ENCODE data around the gene SLC44A3. TPM values are rescaled to one million over a fixed set of nuclear protein-coding genes. Genes with fewer than 3 reads are reported as not detected.

The SLC44A3 gene
- total and polyA plus RNA-seq, 2 of the 8 experiments (the other 6 are each of a cell fraction or from before 2014, with no cell fraction given): 4.2 to 5.0 TPM

DNA sequence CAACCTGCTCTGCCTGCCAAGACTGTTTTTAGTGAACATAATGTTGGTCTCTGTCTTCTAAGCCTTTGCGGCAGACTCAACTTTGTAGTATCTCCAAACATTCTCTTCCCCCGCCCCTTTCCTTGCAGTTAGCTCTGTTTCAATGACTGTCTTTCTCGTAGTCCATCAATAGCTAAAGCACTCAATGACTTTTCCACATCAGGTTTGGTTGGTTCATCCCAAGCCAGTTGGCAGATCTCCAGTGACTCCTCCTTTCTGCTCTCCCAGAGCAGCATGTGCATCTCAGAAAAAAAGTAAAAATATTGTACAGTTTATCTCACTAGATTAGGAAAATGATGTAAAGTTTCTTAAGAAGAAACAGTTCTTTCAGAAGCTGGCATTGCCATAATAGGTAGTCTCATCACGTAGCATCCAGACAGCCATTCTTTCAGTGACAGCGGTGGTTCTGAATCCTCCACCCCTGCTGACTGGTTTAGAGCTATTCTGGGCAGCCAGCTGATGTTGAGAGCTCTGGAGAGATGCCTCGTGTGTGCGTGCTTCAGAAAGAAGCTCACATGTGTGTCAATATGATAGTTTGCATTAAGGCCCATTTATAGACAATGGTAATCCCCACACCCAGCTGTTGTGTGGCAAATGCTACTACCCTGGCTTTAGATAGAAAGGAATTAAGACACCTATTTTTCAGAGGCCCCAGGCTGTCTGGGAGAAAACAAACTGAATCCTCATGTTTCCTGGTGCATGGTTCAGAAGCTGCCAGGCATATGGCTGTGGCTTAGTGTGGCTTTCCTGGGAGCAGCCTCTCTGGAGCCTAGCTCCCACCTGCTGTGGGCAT, 53.6 kb downstream of the SLC44A3 start:
- Histone ChIP-seq H4K5ac (ENCODE audit: insufficient read length, low read depth, low read length) (no peak overlapping the region), H2BK120ac (replicated peaks; ENCODE audit: low read depth, low read length) (no peak overlapping the region), H3K27ac (ENCODE audit: low read depth, low read length) (no peak overlapping the region), H3K9ac (replicated peaks in 1 of 4; ENCODE audit: extremely low read depth in 1 of 4, low read depth in 3 of 4, low read length in 3 of 4) (no peak overlapping the region), H3K4me2 (ENCODE audit: insufficient read depth in 1 of 2, low read depth in 2 of 2, low read length in 2 of 2) (no peak overlapping the region), H3K14ac (ENCODE audit: insufficient read length) (no peak overlapping the region), H2BK15ac (ENCODE audit: low read length) (no peak overlapping the region), H3K4ac (replicated peaks; ENCODE audit: insufficient read length, low read depth, low read length) (no peak overlapping the region), H3K23me2 (ENCODE audit: low read depth, low read length) (no peaks in the 10 kb centered on the region), H2AFZ (ENCODE audit: low read length) (no peak overlapping the region), H3K18ac (ENCODE audit: extremely low read depth, low read length) (no peak overlapping the region), H3K4me3 (ENCODE audit: extremely low read depth in 1 of 4, insufficient read depth in 2 of 4, low read depth in 3 of 4, low read length in 4 of 4) (no peak overlapping the region), H3K56ac (replicated peaks; ENCODE audit: insufficient read length, low read depth, low read length) (no peak overlapping the region), H3K23ac (ENCODE audit: insufficient read length) (no peak overlapping the region), H4K91ac (replicated peaks; ENCODE audit: insufficient read length, low read length) (no peak overlapping the region), H3K79me1 (ENCODE audit: low read depth, low read length) (no peaks in the 10 kb centered on the region), H4K8ac (ENCODE audit: extremely low read depth, insufficient read depth, low read length) (no peak overlapping the region), H3K36me3 (ENCODE audit: control insufficient read depth in 2 of 4, insufficient read depth in 4 of 4, low read length in 3 of 4) (no peaks in the 10 kb centered on the region), H3K27me3 (replicated peaks in 1 of 4; ENCODE audit: control insufficient read depth in 3 of 4, extremely low read depth in 1 of 4, insufficient read depth in 3 of 4, low read length in 3 of 4) (no peaks in the 10 kb centered on the region), H2AK5ac (ENCODE audit: low read depth, low read length) (no peak overlapping the region), H4K20me1 (replicated peaks in 1 of 2; ENCODE audit: control insufficient read depth in 1 of 2, insufficient read depth in 2 of 2, low read length in 2 of 2) (no peaks in the 10 kb centered on the region), H3K9me3 (ENCODE audit: insufficient read depth in 2 of 2, low read depth in 1 of 2, low read length in 1 of 2) (no peaks in the 10 kb centered on the region; a peak in 1 of 4 replicates), H3K4me1 (replicated peaks in 1 of 4; ENCODE audit: control insufficient read depth in 3 of 4, insufficient read depth in 4 of 4, low read length in 3 of 4) (peaks cover 0 to 6% (median 4%) of the 10 kb centered on the region in 4 experiments; a peak in 2 of 7 replicates), H2BK12ac (ENCODE audit: low read depth, low read length) (no peak overlapping the region), H2BK20ac (ENCODE audit: low read length) (no peak overlapping the region), H2BK5ac (ENCODE audit: low read depth, low read length) (no peak overlapping the region), H3K79me2 (ENCODE audit: control insufficient read depth in 1 of 2, insufficient read depth in 2 of 2, low read length in 2 of 2) (no peaks in the 10 kb centered on the region)
- DNase-seq (ENCODE audit: low read depth in 1 of 2, low spot score in 2 of 2) (no peak), FAIRE-seq (no peak)
- WGBS, 2 experiments (ENCODE audit: extremely low coverage in 1 of 2, insufficient coverage in 1 of 2, insufficient read length in 1 of 2, insufficient replicate concordance in 2 of 2, low coverage in 1 of 2, low lambda C conversion rate in 2 of 2, missing lambda C conversion rate in 1 of 2): 90% methylated on average over 7 of the region's 7 CpGs; no CpG with 5 or more reads in 1 of the 2 experiments
- ChIA-PET POLR2A (ENCODE audit: partially characterized antibody) (interaction anchor here (0.7 to 1.4 kb wide), 3 partner anchors 9 to 11 kb away, joined by 3 to 4 read pairs (median 3); no protein-coding TSS in a partner anchor), CTCF (ENCODE audit: partially characterized antibody) (interaction anchor here (0.7 to 2.8 kb wide), 6 partner anchors 8 to 540 kb away, joined by 3 to 19 read pairs (median 4); no protein-coding TSS in a partner anchor)
- TF ChIP-seq, protein P1, sequence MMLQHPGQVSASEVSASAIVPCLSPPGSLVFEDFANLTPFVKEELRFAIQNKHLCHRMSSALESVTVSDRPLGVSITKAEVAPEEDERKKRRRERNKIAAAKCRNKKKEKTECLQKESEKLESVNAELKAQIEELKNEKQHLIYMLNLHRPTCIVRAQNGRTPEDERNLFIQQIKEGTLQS (IDR thresholded peaks at IDR 0.05; ENCODE audit: insufficient read depth, low read depth, low read length): no peak
- TF ChIP-seq RFX5 (IDR thresholded peaks at IDR 0.05; ENCODE audit: borderline replicate concordance, low read depth, low read length) (no peak), KDM5A (IDR thresholded peaks at IDR 0.05; ENCODE audit: low read length) (no peak), HDAC2 (IDR thresholded peaks at IDR 0.05; ENCODE audit: borderline replicate concordance in 1 of 2, low read depth in 2 of 2, low read length in 2 of 2) (no peak), RNF2 (IDR thresholded peaks at IDR 0.05; ENCODE audit: borderline replicate concordance, low read depth, low read length, missing control alignments, poor library complexity, severe bottlenecking) (no peak), KDM4A (IDR thresholded peaks at IDR 0.05; ENCODE audit: low read depth, low read length, severe bottlenecking) (no peak), CREB1 (IDR thresholded peaks at IDR 0.05) (no peak), TCF12 (IDR thresholded peaks at IDR 0.05; ENCODE audit: low read depth, low read length) (no peak), GABPA (IDR thresholded peaks at IDR 0.05; ENCODE audit: borderline replicate concordance, insufficient read depth, low read length) (no peak), BACH1 (IDR thresholded peaks at IDR 0.05; ENCODE audit: low read length) (no peak), RBBP5 (IDR thresholded peaks at IDR 0.05; ENCODE audit: borderline replicate concordance, low read depth, low read length) (no peak)

Data from H1 (cell line).